Stimulated activated CD8-positive, alpha-beta memory T cell treated with anti-CD3 and anti-CD28 coated beads, Interleukin-12 subunit alpha, Interleukin-12 subunit beta, amount 100 ng/mL, for 1 hour (primary cell): ENCODE measurements around the gene RBM26.

Source experiments
- DNase-seq: peaks from one replicate; pipeline ENCODE4 v3.0.0-alpha.2; 2020; ENCODE audit warnings: low read depth

The RBM26 gene

GRCh38 chr13:79336966-79337365, 69.1 kb downstream of the RBM26 start:
- no peak for DNase-seq

- DNase-seq = no peak
These were observed 77.5 kb downstream of the RBM26 start for GRCh38 chr13:79328510-79328909.

- no peak for DNase-seq
These were observed 85.6 kb downstream of the RBM26 start for GRCh38 chr13:79320433-79320832.

- DNase-seq = no peak
These were observed 87.4 kb downstream of the RBM26 start for GRCh38 chr13:79318664-79319063.

GRCh38 chr13:79317856-79318255, 88.2 kb downstream of the RBM26 start:
- DNase-seq = no peak

- DNase-seq = no peak
These were observed 91.4 kb downstream of the RBM26 start for GRCh38 chr13:79314652-79315051.

- DNase-seq = no peak
These were observed 93.7 kb downstream of the RBM26 start for GRCh38 chr13:79312340-79312855.

GRCh38 chr13:79311386-79311785, 94.7 kb downstream of the RBM26 start:
- DNase-seq = no peak

GRCh38 chr13:79309690-79310089, 96.4 kb downstream of the RBM26 start:
- DNase-seq = no peak

- no peak for DNase-seq
These were observed 98.2 kb downstream of the RBM26 start for GRCh38 chr13:79307866-79308298.

- DNase-seq = no peak
These were observed 98.6 kb downstream of the RBM26 start for GRCh38 chr13:79307433-79307861.

- DNase-seq = no peak
These were observed 99.4 kb downstream of the RBM26 start for GRCh38 chr13:79306650-79307049.

- no peak for DNase-seq
These were observed 108.9 kb downstream of the RBM26 start for GRCh38 chr13:79297128-79297527.

GRCh38 chr13:79295906-79296706, 109.9 kb downstream of the RBM26 start:
- DNase-seq = no peak

- no peak for DNase-seq
These were observed 115.3 kb downstream of the RBM26 start for GRCh38 chr13:79290595-79291244.

- no peak for DNase-seq
These were observed 116.5 kb downstream of the RBM26 start for GRCh38 chr13:79289571-79289970.

- no peak for DNase-seq
These were observed 117.9 kb downstream of the RBM26 start for GRCh38 chr13:79287939-79288795.

GRCh38 chr13:79285159-79285558, 120.9 kb downstream of the RBM26 start:
- no peak for DNase-seq

- DNase-seq = no peak
These were observed 122.3 kb downstream of the RBM26 start for GRCh38 chr13:79283742-79284141.

- DNase-seq = no peak
These were observed 123.1 kb downstream of the RBM26 start for GRCh38 chr13:79282976-79283375.

GRCh38 chr13:79282508-79282907, 123.5 kb downstream of the RBM26 start:
- no peak for DNase-seq

GRCh38 chr13:79281339-79281747, 124.7 kb downstream of the RBM26 start:
- DNase-seq = no peak
